Measurements from ENCODE around the gene SPAG6. TPM values are rescaled to one million over a fixed set of nuclear protein-coding genes. Genes with fewer than 3 reads are reported as not detected.
A peak's percentile ranks its signal among the peaks of the same experiment; 100 is the strongest.

Gene SPAG6
- total and polyA plus RNA-seq, 9 of the 15 experiments (the other 6 are each of a cell fraction or from before 2014, with no cell fraction given), result 3.5 to 23.1 (median 11.8) TPM

DNA sequence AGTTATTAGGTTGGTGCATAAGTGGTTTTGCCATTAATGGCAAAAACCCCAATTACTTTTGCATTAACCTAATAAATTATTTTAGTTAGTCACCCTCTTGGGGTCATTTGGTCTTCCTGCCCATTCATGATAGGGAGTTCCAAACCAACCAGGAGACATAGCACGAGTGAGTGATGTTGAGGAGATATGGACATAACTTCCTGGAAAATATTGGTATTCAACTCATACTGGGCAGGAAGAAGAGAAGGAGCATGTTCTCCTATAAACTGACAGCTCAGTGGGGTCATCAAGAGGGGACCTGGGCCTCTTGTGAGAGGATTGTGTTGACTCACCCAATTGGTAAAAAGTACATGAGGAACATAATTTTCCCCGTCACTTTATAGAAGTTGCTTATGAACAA, 23.7 kb downstream of the SPAG6 start:
- in situ Hi-C loops (cut with MboI), result no loop called here
- H3K4me3 ChIP-seq, result no peak overlapping the region
- no peaks in the 10 kb centered on the region for H3K9me1 ChIP-seq (ENCODE audit: control insufficient read depth, insufficient read depth, low read length)
- CTCF ChIA-PET (ENCODE audit: low intra/inter-chr PET ratio), result no interaction called here
- H3K4me1 ChIP-seq (replicated peaks in 1 of 2; ENCODE audit: control insufficient read depth in 2 of 2, insufficient read depth in 2 of 2, low read length in 2 of 2), result peaks cover 4 to 23% of the 10 kb centered on the region in 2 experiments
- DNase-seq (ENCODE audit: extremely low read depth in 1 of 4, low spot score in 3 of 4), result peak in 2 of 4 experiments; percentile 18 to 56
- WGBS (ENCODE audit: insufficient coverage, low coverage, missing lambda C conversion rate), result 25% methylated on average over 2 of the region's 2 CpGs
- FAIRE-seq, result peak; percentile 32
- POLR2A ChIA-PET, result interaction anchor here (0.6 kb wide), 1 partner anchor 140 kb away, joined by 3 read pairs; no protein-coding TSS in a partner anchor
- no TSS peak for BruUV-seq (replicated peaks)
- H3K4me2 ChIP-seq (ENCODE audit: insufficient read depth, low read length), result 0 out of 2 replicates have a peak overlapping the region, but pooled peaks have one; percentile 6
- H4K20me1 ChIP-seq (replicated peaks; ENCODE audit: control insufficient read depth, insufficient read depth, low read length), result no peaks in the 10 kb centered on the region
- H2AFZ ChIP-seq (ENCODE audit: low read depth, low read length), result peak overlapping the region; percentile 84
- ATAC-seq, result peak; percentile 48
- H3K27me3 ChIP-seq (ENCODE audit: control insufficient read depth in 2 of 2, insufficient read depth in 2 of 2, low read length in 2 of 2), result no peaks in the 10 kb centered on the region
- H3K79me2 ChIP-seq (ENCODE audit: control insufficient read depth, insufficient read depth, low read length), result no peaks in the 10 kb centered on the region
- no peaks in the 10 kb centered on the region for H3K36me3 ChIP-seq (ENCODE audit: control insufficient read depth, insufficient read depth, low read length)
- H3K9me3 ChIP-seq (replicated peaks; ENCODE audit: control insufficient read depth, insufficient read depth, low read depth, low read length), result no peaks in the 10 kb centered on the region
- H3K27ac ChIP-seq (ENCODE audit: extremely low read depth, low read depth, low read length), result peak overlapping the region; percentile 52; the same call in 2 of the 3 replicates
- intact Hi-C loops (cut with micrococcal nuclease), result loop anchor here (2.0 kb wide), 1 partner anchor 22 kb away; no protein-coding TSS in a partner anchor
- H3K9ac ChIP-seq (ENCODE audit: insufficient read depth in 1 of 2, low read depth in 2 of 2, low read length in 2 of 2), result peak overlapping the region in 1 of 2 experiments; percentile 20; a peak in 1 of 4 replicates
- no peak for TF ChIP-seq KDM5B (IDR thresholded peaks at IDR 0.05; ENCODE audit: insufficient replicate concordance, low read depth, low read length)
- no peak for TF ChIP-seq ZNF175 (CRISPR knock-in tag; IDR thresholded peaks at IDR 0.05; ENCODE audit: low read depth)
- TF ChIP-seq DMBX1 (CRISPR knock-in tag; IDR thresholded peaks at IDR 0.05; ENCODE audit: borderline replicate concordance), result no peak
- TF ChIP-seq, protein P1, sequence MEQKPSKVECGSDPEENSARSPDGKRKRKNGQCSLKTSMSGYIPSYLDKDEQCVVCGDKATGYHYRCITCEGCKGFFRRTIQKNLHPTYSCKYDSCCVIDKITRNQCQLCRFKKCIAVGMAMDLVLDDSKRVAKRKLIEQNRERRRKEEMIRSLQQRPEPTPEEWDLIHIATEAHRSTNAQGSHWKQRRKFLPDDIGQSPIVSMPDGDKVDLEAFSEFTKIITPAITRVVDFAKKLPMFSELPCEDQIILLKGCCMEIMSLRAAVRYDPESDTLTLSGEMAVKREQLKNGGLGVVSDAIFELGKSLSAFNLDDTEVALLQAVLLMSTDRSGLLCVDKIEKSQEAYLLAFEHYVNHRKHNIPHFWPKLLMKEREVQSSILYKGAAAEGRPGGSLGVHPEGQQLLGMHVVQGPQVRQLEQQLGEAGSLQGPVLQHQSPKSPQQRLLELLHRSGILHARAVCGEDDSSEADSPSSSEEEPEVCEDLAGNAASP (IDR thresholded peaks at IDR 0.05), result no peak
- TF ChIP-seq, protein P2, sequence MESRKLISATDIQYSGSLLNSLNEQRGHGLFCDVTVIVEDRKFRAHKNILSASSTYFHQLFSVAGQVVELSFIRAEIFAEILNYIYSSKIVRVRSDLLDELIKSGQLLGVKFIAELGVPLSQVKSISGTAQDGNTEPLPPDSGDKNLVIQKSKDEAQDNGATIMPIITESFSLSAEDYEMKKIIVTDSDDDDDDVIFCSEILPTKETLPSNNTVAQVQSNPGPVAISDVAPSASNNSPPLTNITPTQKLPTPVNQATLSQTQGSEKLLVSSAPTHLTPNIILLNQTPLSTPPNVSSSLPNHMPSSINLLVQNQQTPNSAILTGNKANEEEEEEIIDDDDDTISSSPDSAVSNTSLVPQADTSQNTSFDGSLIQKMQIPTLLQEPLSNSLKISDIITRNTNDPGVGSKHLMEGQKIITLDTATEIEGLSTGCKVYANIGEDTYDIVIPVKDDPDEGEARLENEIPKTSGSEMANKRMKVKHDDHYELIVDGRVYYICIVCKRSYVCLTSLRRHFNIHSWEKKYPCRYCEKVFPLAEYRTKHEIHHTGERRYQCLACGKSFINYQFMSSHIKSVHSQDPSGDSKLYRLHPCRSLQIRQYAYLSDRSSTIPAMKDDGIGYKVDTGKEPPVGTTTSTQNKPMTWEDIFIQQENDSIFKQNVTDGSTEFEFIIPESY (CRISPR knock-in tag; IDR thresholded peaks at IDR 0.05), result no peak
- TF ChIP-seq, protein P3, sequence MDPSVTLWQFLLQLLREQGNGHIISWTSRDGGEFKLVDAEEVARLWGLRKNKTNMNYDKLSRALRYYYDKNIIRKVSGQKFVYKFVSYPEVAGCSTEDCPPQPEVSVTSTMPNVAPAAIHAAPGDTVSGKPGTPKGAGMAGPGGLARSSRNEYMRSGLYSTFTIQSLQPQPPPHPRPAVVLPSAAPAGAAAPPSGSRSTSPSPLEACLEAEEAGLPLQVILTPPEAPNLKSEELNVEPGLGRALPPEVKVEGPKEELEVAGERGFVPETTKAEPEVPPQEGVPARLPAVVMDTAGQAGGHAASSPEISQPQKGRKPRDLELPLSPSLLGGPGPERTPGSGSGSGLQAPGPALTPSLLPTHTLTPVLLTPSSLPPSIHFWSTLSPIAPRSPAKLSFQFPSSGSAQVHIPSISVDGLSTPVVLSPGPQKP (CRISPR knock-in tag; IDR thresholded peaks at IDR 0.05), result no peak
- TF ChIP-seq ELF1 (tag; IDR thresholded peaks at IDR 0.05), result 0 out of 2 replicates have a peak, but pooled peaks have one; percentile 11
- TF ChIP-seq, protein P4, sequence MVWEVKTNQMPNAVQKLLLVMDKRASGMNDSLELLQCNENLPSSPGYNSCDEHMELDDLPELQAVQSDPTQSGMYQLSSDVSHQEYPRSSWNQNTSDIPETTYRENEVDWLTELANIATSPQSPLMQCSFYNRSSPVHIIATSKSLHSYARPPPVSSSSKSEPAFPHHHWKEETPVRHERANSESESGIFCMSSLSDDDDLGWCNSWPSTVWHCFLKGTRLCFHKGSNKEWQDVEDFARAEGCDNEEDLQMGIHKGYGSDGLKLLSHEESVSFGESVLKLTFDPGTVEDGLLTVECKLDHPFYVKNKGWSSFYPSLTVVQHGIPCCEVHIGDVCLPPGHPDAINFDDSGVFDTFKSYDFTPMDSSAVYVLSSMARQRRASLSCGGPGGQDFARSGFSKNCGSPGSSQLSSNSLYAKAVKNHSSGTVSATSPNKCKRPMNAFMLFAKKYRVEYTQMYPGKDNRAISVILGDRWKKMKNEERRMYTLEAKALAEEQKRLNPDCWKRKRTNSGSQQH (CRISPR knock-in tag; IDR thresholded peaks at IDR 0.05), result no peak
- TF ChIP-seq DACH1 (IDR thresholded peaks at IDR 0.05; ENCODE audit: partially characterized antibody), result peak; percentile 27
- no peak for TF ChIP-seq MEF2D (tag; conservative IDR thresholded peaks at IDR 0.05; ENCODE audit: low read depth)
